SK-N-SH treated with all-trans-retinoic acid at 6 μM for 48 hours (cell line): Measurements from ENCODE around the gene UPB1.

Source experiments
- PATZ1 ChIP-seq: fragments of 250-450 bp; sonication (Bioruptor Pico); IDR thresholded peaks from 2 replicates; pipeline ENCODE4 v1.8.0; 2020; ENCODE audit warnings: mild to moderate bottlenecking, moderate library complexity, borderline replicate concordance
- TF ChIP-seq, protein P1 (sequence below): fragments of 250-450 bp; sonication (Bioruptor Pico); IDR thresholded peaks from 2 replicates; pipeline ENCODE4 v1.5.0; 2020; ENCODE audit warnings: mild to moderate bottlenecking, moderate library complexity

DNA sequence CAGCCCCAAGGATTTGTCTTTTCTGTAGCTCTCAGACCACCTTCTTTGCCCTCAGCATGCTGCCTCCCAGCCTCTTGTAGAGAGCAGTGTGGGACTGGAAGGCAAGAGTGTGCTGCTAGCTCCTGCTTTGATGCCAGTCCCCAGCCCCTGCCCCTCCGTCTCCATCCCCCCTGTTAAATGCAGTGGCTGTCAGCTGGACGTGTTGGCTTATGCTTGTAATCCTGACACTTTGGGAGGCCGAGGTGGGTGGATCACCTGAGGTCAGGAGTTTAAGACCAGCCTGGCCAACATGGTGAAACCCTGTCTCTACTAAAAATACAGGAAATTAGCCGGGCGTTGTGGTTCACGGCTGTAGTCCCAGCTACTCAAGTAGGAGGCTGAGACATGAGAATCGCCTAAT is 76.1 kb downstream of the UPB1 start:
- TF ChIP-seq, protein P1, sequence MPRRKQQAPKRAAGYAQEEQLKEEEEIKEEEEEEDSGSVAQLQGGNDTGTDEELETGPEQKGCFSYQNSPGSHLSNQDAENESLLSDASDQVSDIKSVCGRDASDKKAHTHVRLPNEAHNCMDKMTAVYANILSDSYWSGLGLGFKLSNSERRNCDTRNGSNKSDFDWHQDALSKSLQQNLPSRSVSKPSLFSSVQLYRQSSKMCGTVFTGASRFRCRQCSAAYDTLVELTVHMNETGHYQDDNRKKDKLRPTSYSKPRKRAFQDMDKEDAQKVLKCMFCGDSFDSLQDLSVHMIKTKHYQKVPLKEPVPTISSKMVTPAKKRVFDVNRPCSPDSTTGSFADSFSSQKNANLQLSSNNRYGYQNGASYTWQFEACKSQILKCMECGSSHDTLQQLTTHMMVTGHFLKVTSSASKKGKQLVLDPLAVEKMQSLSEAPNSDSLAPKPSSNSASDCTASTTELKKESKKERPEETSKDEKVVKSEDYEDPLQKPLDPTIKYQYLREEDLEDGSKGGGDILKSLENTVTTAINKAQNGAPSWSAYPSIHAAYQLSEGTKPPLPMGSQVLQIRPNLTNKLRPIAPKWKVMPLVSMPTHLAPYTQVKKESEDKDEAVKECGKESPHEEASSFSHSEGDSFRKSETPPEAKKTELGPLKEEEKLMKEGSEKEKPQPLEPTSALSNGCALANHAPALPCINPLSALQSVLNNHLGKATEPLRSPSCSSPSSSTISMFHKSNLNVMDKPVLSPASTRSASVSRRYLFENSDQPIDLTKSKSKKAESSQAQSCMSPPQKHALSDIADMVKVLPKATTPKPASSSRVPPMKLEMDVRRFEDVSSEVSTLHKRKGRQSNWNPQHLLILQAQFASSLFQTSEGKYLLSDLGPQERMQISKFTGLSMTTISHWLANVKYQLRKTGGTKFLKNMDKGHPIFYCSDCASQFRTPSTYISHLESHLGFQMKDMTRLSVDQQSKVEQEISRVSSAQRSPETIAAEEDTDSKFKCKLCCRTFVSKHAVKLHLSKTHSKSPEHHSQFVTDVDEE (CRISPR knock-in tag), result no peak
- no peak for TF ChIP-seq PATZ1 (CRISPR knock-in tag)
